Gastroesophageal sphincter (tissue), 4 donors: ENCODE data around the gene ZBTB8A. TPM values are rescaled to one million over a fixed set of nuclear protein-coding genes. Genes with fewer than 3 reads are reported as not detected.
"Not testable (repeated sequence)": the region's sequence is repeated elsewhere in the genome, so short reads cannot be mapped to it uniquely, and the experiment has no call there.

Source experiments
- ATAC-seq: fragments of 150-250 bp; one replicate; pipeline ENCODE4 v1.9.1; 2016; ENCODE audit warnings: mild to moderate bottlenecking, moderate library complexity
- H3K27ac ChIP-seq, 4 donors: fragments of 200-600 bp; sonication (generic) in 3 of 4; 1 replicate in 3 of 4; 2 replicates in 1 of 4; pipeline ENCODE4 v1.5.1; 2016 to 2019
- H3K27me3 ChIP-seq: fragments of 200-600 bp; sonication (generic); one replicate; pipeline ENCODE4 v1.5.1; 2019
- H3K36me3 ChIP-seq, 2 donors: fragments of 200-600 bp; sonication (generic); one replicate each; pipeline ENCODE4 v1.5.1; 2019; ENCODE audit warnings: control low read depth in 1 of 2
- H3K4me1 ChIP-seq, 3 donors: fragments of 200-600 bp; sonication (generic); 1 replicate in 2 of 3; 2 replicates in 1 of 3; pipeline ENCODE4 v1.5.1; 2016 to 2019; ENCODE audit warnings: control low read depth in 2 of 3
- H3K4me3 ChIP-seq, 2 donors: fragments of 200-600 bp; sonication (generic); one replicate each; pipeline ENCODE4 v1.5.1; 2019; ENCODE audit warnings: mild to moderate bottlenecking in 1 of 2, moderate library complexity in 1 of 2
- H3K9me3 ChIP-seq, 3 donors: fragments of 200-600 bp; sonication (generic); one replicate each; pipeline ENCODE4 v1.5.1; 2017 to 2019; ENCODE audit warnings: control low read depth in 2 of 3
- CTCF ChIP-seq, 4 experiments: fragments of 200-600 bp in 2 of 4; fragments of 450-650 bp in 2 of 4; sonication (generic) in 1 of 4; IDR thresholded peaks; one replicate each; pipeline ENCODE4 v1.5.1; 2017 to 2019; ENCODE audit warnings: antibody characterized with exemption in 4 of 4, mild to moderate bottlenecking in 2 of 4, moderate library complexity in 2 of 4
- EP300 ChIP-seq: sonication (generic); formaldehyde crosslinking; IDR thresholded peaks from one replicate; pipeline ENCODE4 v1.6.1; 2017; ENCODE audit warnings: antibody characterized with exemption, mild to moderate bottlenecking
- POLR2A ChIP-seq, 2 donors: fragments of 450-650 bp; IDR thresholded peaks; one replicate each; pipeline ENCODE4 v1.6.1; 2017; ENCODE audit warnings: antibody characterized with exemption in 2 of 2, mild to moderate bottlenecking in 2 of 2, moderate library complexity in 1 of 2
- POLR2AphosphoS5 ChIP-seq: sonication (generic); formaldehyde crosslinking; IDR thresholded peaks from one replicate; pipeline ENCODE4 v1.6.1; 2017; ENCODE audit warnings: antibody characterized with exemption
- WGBS, 2 donors: methylation state at CpG; one replicate each; pipeline ENCODE4 v1.1.5; 2018; ENCODE audit warnings: low coverage in 1 of 2; 5-methylcytosine and 5-hydroxymethylcytosine counted together
- total RNA-seq, 4 donors: library from RNA; depleted of rRNA; stranded (reverse); fragments of >200 nt; gene quantifications; one replicate each; pipeline ENCODE4 v1.1.0, GENCODE V29; 2016

ZBTB8A gene
- total RNA-seq, 4 donors from 2014 or later, result 8.4 to 10.9 (median 9.0) TPM

GRCh38 chr1:32516402-32516801 lies 22.8 kb upstream of the ZBTB8A start:
- no peak for TF ChIP-seq EP300
- TF ChIP-seq POLR2A (IDR thresholded peaks at IDR 0.05), result no peak
- no peak for ATAC-seq
- Histone ChIP-seq H3K36me3 (no peaks in the 10 kb centered on the region), H3K27me3 (peaks cover 3% of the 10 kb centered on the region), H3K4me1 (peaks cover 0 to 10% (median 0%) of the 10 kb centered on the region in 3 donors), H3K4me3 (no peak overlapping the region), H3K27ac (no peak overlapping the region), H3K9me3 (no peaks in the 10 kb centered on the region)
- WGBS, 2 donors, result 93 to 100% methylated on average over 2 to 3 of the region's 5 CpGs

- WGBS, 2 donors, result 84 to 98% methylated on average over 4 of the region's 4 CpGs
- H3K4me1 ChIP-seq, result peaks cover 0 to 10% (median 0%) of the 10 kb centered on the region in 3 donors
- TF ChIP-seq POLR2AphosphoS5 (no peak), EP300 (no peak), CTCF (IDR thresholded peaks at IDR 0.05) (no peak), POLR2A (IDR thresholded peaks at IDR 0.05) (no peak)
- no peaks in the 10 kb centered on the region for H3K36me3 ChIP-seq
- H3K27me3 ChIP-seq, result no peaks in the 10 kb centered on the region
- H3K9me3 ChIP-seq, result no peaks in the 10 kb centered on the region
- no peak overlapping the region for H3K27ac ChIP-seq
- no peak for ATAC-seq
- H3K4me3 ChIP-seq, result no peak overlapping the region
Observed at GRCh38 chr1:32518976-32519375, 20.3 kb upstream of the ZBTB8A start.

DNA sequence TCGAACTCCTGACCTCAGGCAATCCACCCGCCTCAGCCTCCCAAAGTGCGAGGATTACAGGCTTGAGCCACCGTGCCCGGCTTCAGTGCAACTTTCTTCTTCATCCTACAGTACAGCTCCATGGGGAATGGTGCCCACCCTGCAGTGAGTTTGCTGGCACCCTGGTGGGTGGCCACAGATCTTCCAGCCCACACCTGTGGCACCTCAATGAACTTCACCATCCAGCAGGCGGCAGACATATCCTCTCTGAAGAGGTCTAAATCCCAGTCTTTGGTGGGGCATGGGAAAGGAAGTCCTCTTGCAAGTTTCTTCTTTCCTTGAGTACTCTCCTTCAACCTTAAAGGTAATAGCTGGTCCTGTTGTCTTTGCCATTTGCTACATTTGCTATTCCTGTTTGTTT lies 18.1 kb upstream of the ZBTB8A start:
- Histone ChIP-seq H3K27me3 (no peaks in the 10 kb centered on the region), H3K9me3 (no peaks in the 10 kb centered on the region), H3K27ac (no peak overlapping the region), H3K36me3 (no peaks in the 10 kb centered on the region), H3K4me1 (peaks cover 0 to 15% (median 0%) of the 10 kb centered on the region in 3 donors), H3K4me3 (no peak overlapping the region)
- 82% methylated on average over 3 of the region's 6 CpGs; no CpG with 5 or more reads in 1 of the 2 donors for WGBS, 2 donors
- no peak for TF ChIP-seq POLR2A (IDR thresholded peaks at IDR 0.05)
- TF ChIP-seq CTCF (IDR thresholded peaks at IDR 0.05), result no peak
- no peak for TF ChIP-seq EP300
- no peak for TF ChIP-seq POLR2AphosphoS5
- ATAC-seq, result no peak

DNA sequence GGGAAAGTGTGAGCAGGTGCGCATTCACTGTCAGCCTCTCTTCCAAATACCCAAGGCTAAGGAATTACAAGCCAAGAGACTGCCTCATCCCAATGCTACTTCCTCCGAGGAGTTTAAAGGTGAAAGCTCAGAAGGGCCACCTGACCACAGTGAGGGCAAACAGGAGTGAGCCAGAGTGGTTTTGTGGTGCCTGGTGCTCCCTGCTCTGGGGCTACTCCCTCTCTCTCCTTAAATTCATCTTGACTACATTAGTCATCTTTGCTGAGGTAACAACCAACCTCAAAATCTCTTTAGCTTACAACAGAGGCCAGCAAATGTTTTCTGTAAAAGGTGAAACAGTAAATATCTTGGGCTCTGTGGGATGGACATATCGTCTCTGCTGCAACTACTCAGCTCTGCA lies 14.2 kb upstream of the ZBTB8A start:
- Histone ChIP-seq H3K36me3 (no peaks in the 10 kb centered on the region), H3K4me1 (peaks cover 0 to 13% (median 0%) of the 10 kb centered on the region in 3 donors), H3K27me3 (no peaks in the 10 kb centered on the region), H3K9me3 (no peaks in the 10 kb centered on the region), H3K4me3 (no peak overlapping the region), H3K27ac (no peak overlapping the region)
- ATAC-seq, result no peak
- 83 to 90% methylated on average over 2 to 3 of the region's 3 CpGs for WGBS, 2 donors
- TF ChIP-seq POLR2AphosphoS5, result no peak
- TF ChIP-seq POLR2A (IDR thresholded peaks at IDR 0.05), result no peak
- TF ChIP-seq CTCF (IDR thresholded peaks at IDR 0.05), result no peak
- no peak for TF ChIP-seq EP300

DNA sequence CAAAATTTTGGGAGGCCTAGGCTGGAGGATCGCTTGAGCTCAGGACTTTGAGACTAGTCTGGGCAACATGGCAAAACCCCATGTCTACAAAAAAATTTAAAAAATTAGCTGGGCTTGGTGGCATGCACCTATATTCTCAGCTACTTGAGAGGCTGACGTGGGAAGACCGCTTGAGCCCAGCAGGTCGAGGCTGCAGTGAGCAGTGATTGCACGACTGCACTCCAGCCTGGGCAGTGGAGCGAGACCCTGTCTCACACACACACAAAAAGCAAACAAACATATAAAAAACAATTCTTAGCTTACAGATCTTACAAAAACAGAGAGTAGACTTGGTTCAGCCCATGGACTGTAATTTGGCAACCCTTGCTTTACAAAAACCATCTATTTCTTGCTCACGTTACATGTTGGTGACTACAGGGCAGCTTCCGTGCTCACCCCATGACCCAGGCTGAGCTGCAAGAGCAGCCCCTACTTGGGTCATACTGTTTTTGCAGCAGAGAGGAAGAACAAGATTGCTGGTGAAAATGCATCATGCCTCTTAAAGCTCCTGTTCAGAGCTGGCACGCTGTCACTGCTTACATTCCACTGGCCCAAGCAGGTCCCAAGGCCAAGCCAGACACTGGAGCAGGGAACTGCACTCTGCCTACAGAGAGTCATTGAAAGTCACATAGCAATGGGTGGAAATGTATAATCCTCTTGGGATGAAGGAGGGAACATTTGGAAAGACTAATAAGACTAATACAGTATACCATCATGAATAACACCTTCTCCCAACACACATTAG lies 13.4 kb upstream of the ZBTB8A start:
- Histone ChIP-seq H3K9me3 (no peaks in the 10 kb centered on the region), H3K27me3 (no peaks in the 10 kb centered on the region), H3K36me3 (no peaks in the 10 kb centered on the region), H3K4me1 (peaks cover 0 to 5% (median 0%) of the 10 kb centered on the region in 3 donors), H3K4me3 (no peak overlapping the region), H3K27ac (no peak overlapping the region)
- TF ChIP-seq POLR2A (IDR thresholded peaks at IDR 0.05), result no peak
- TF ChIP-seq EP300, result no peak
- no peak for TF ChIP-seq POLR2AphosphoS5
- no peak for TF ChIP-seq CTCF (IDR thresholded peaks at IDR 0.05)
- ATAC-seq, result no peak
- WGBS, 2 donors, result 71 to 83% methylated on average over 4 of the region's 9 CpGs

DNA sequence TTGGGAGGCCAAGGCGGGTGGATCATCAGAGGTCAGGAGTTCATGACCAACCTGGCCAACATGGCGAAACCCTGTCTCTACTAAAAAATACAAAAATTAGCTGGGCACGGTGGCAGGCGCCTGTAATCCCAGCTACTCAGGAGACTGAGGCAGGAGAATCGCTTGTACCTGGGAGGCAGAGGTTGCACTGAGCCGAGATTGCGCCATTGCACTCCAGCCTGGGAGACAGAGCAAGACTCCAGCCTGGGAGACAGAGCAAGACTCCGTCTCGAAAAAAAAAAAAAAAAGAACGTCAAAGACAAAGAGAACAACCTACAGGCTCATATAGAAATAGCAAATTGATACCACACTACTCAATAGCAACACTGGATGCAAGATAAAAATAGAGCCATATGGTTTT lies 10.7 kb upstream of the ZBTB8A start:
- not testable (repeated sequence) for H3K4me1 ChIP-seq, ATAC-seq, H3K27ac ChIP-seq, H3K36me3 ChIP-seq, H3K4me3 ChIP-seq, H3K9me3 ChIP-seq, H3K27me3 ChIP-seq
- 77 to 100% methylated on average over 3 to 7 of the region's 10 CpGs for WGBS, 2 donors
